Activated CD4-positive, alpha-beta T cell treated with anti-CD3 and anti-CD28 coated beads, Interleukin-2, amount 10 ng/mL, durations not matched to agents 7 days and 5 days (primary cell): ENCODE measurements around the gene DDX23. TPM values are rescaled to one million over a fixed set of nuclear protein-coding genes. Genes with fewer than 3 reads are reported as not detected.

ENCODE experiments used
- CTCF ChIA-PET: fragments of 350-600 bp; sonication (Branson Sonifier 250); formaldehyde crosslinking; loops from one replicate; lab custom pipeline; 2021; ENCODE audit warnings: antibody characterized with exemption; lab: Charles Lee
- POLR2A ChIA-PET: fragments of 350-600 bp; sonication (Branson Sonifier 250); formaldehyde crosslinking; loops from one replicate; lab custom pipeline; 2021; ENCODE audit warnings: antibody characterized with exemption; lab: Charles Lee
- DNase-seq: peaks from one replicate; pipeline ENCODE4 v3.0.0-alpha.2; 2020
- H3K27ac Mint-ChIP-seq: one replicate; pipeline ENCODE4 v1.8.0; 2021; ENCODE audit warnings: mild to moderate bottlenecking, moderate library complexity, mixed read lengths
- H3K27me3 Mint-ChIP-seq: one replicate; pipeline ENCODE4 v1.8.0; 2021; ENCODE audit warnings: mixed read lengths
- H3K36me3 Mint-ChIP-seq: one replicate; pipeline ENCODE4 v1.8.0; 2021; ENCODE audit warnings: low read depth, mixed read lengths
- H3K4me1 Mint-ChIP-seq: one replicate; pipeline ENCODE4 v1.8.0; 2021; ENCODE audit warnings: mixed read lengths
- H3K4me3 Mint-ChIP-seq: one replicate; pipeline ENCODE4 v1.8.0; 2021; ENCODE audit warnings: mild to moderate bottlenecking, moderate library complexity, mixed read lengths
- H3K9me3 Mint-ChIP-seq: one replicate; pipeline ENCODE4 v1.8.0; 2021; ENCODE audit warnings: mixed read lengths
- total RNA-seq, 2 experiments: library from RNA; stranded (reverse); gene quantifications; one replicate each; pipeline ENCODE4 v1.2.3, GENCODE V29; 2021

DDX23 gene
- total RNA-seq, 2 experiments from 2014 or later, result 143 to 144 TPM

GRCh38 chr12:48828841-48829575 is 23.0 kb downstream of the DDX23 start:
- Mint-ChIP-seq H3K36me3 (peaks cover 43% of the 10 kb centered on the region), H3K4me1 (no peaks in the 10 kb centered on the region), H3K27ac (no peak overlapping the region), H3K4me3 (no peak overlapping the region), H3K27me3 (no peaks in the 10 kb centered on the region), H3K9me3 (no peaks in the 10 kb centered on the region)
- ChIA-PET CTCF (interaction anchor here (0.6 to 3.0 kb wide), 7 partner anchors 11 to 71 kb away, joined by 3 to 12 read pairs (median 4); partner anchors contain the start of genes CACNB3 and DDX23), POLR2A (no interaction called here)
- no peak for DNase-seq

DNA sequence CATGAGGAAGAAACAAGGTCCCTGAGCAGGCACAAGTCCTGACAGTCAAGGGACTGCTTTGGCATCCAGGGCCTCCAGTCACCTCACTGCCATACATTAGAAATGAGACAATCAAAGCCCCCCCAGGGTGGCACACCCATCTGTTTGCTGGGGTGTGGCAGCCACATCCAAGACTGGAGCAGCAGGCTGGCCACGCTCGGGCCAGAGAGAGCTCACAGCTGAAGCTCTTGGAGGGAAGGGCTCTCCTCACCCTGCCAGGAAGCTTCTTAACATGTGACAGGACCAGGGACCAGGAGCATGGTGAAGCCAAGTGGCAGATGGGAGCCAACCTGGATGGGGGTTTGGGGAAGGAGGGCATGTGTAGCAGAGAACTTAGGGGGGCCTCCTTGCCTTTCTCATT is 23.7 kb downstream of the DDX23 start:
- no peaks in the 10 kb centered on the region for H3K9me3 Mint-ChIP-seq
- peaks cover 39% of the 10 kb centered on the region for H3K36me3 Mint-ChIP-seq
- POLR2A ChIA-PET, result no interaction called here
- CTCF ChIA-PET, result interaction anchor here (0.9 to 3.0 kb wide), 4 partner anchors 13 to 32 kb away, joined by 3 to 12 read pairs (median 5); partner anchors contain the start of gene DDX23
- H3K4me1 Mint-ChIP-seq, result no peaks in the 10 kb centered on the region
- no peak overlapping the region for H3K4me3 Mint-ChIP-seq
- no peak overlapping the region for H3K27ac Mint-ChIP-seq
- H3K27me3 Mint-ChIP-seq, result no peaks in the 10 kb centered on the region
- DNase-seq, result no peak

GRCh38 chr12:48827513-48828096 is 24.4 kb downstream of the DDX23 start:
- H3K4me3 Mint-ChIP-seq, result no peak overlapping the region
- no peaks in the 10 kb centered on the region for H3K4me1 Mint-ChIP-seq
- POLR2A ChIA-PET, result no interaction called here
- no peak overlapping the region for H3K27ac Mint-ChIP-seq
- H3K27me3 Mint-ChIP-seq, result no peaks in the 10 kb centered on the region
- peaks cover 35% of the 10 kb centered on the region for H3K36me3 Mint-ChIP-seq
- no peaks in the 10 kb centered on the region for H3K9me3 Mint-ChIP-seq
- no peak for DNase-seq
- CTCF ChIA-PET, result interaction anchor here (0.9 to 3.0 kb wide), 6 partner anchors 12 to 220 kb away, joined by 3 to 12 read pairs (median 5); partner anchors contain the start of gene DDX23

DNA sequence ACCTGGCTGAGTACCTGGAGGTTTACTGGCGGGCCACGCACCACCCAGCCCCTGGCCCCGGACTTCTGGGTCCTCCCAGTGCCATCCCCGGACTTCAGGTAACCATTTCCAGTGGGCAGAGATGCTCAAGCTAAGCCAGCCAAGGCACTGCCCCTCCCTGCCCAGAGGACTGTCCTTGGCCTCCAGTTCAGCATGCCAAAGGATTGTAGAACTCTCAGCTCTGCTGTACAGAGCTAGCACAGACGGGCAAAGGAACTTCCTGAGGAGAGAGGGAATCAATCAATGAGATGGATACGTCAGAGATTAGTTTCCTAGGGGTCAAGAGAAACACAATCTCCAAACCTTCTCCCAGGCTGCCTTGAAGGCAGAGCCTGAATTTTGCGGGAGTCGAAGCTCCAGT is 24.9 kb downstream of the DDX23 start:
- Mint-ChIP-seq H3K36me3 (peaks cover 30% of the 10 kb centered on the region), H3K4me3 (no peak overlapping the region), H3K9me3 (no peaks in the 10 kb centered on the region), H3K4me1 (no peaks in the 10 kb centered on the region), H3K27ac (no peak overlapping the region), H3K27me3 (no peaks in the 10 kb centered on the region)
- DNase-seq, result no peak
- ChIA-PET POLR2A (interaction anchor here (0.5 kb wide), 1 partner anchor 19 kb away, joined by 3 read pairs; no protein-coding TSS in a partner anchor), CTCF (interaction anchor here (0.9 to 3.0 kb wide), 5 partner anchors 12 to 221 kb away, joined by 3 to 12 read pairs (median 6); partner anchors contain the start of gene DDX23)

GRCh38 chr12:48826209-48826855 is 25.6 kb downstream of the DDX23 start:
- H3K36me3 Mint-ChIP-seq, result peaks cover 24% of the 10 kb centered on the region
- H3K27me3 Mint-ChIP-seq, result no peaks in the 10 kb centered on the region
- no peaks in the 10 kb centered on the region for H3K4me1 Mint-ChIP-seq
- no peak overlapping the region for H3K4me3 Mint-ChIP-seq
- ChIA-PET CTCF (interaction anchor here (0.9 to 3.0 kb wide), 5 partner anchors 11 to 221 kb away, joined by 3 to 12 read pairs (median 6); partner anchors contain the start of gene DDX23), POLR2A (no interaction called here)
- DNase-seq, result no peak
- H3K27ac Mint-ChIP-seq, result no peak overlapping the region
- H3K9me3 Mint-ChIP-seq, result no peaks in the 10 kb centered on the region

- Mint-ChIP-seq H3K4me1 (no peaks in the 10 kb centered on the region), H3K9me3 (no peaks in the 10 kb centered on the region)
- CTCF ChIA-PET, result interaction anchor here (2.8 kb wide), 1 partner anchor 10 kb away, joined by 20 read pairs; no protein-coding TSS in a partner anchor
Observed at GRCh38 chr12:48824905-48825304, 27.1 kb downstream of the DDX23 start.

GRCh38 chr12:48824112-48824511 is 27.9 kb downstream of the DDX23 start:
- H3K4me1 Mint-ChIP-seq, result peaks cover 1% of the 10 kb centered on the region
- peaks cover 8% of the 10 kb centered on the region for H3K36me3 Mint-ChIP-seq
- no peak overlapping the region for H3K27ac Mint-ChIP-seq
- DNase-seq, result no peak
- peaks cover 4% of the 10 kb centered on the region for H3K27me3 Mint-ChIP-seq
- H3K9me3 Mint-ChIP-seq, result no peaks in the 10 kb centered on the region
- POLR2A ChIA-PET, result no interaction called here
- CTCF ChIA-PET, result interaction anchor here (0.9 to 2.8 kb wide), 5 partner anchors 9 to 29 kb away, joined by 3 to 20 read pairs (median 4); no protein-coding TSS in a partner anchor
- no peak overlapping the region for H3K4me3 Mint-ChIP-seq

More at GRCh38 chr12:48824905-48825304, 27.1 kb downstream of the DDX23 start:
- no peak for DNase-seq
- H3K36me3 Mint-ChIP-seq, result peaks cover 13% of the 10 kb centered on the region
- no peak overlapping the region for H3K27ac Mint-ChIP-seq
- no peaks in the 10 kb centered on the region for H3K27me3 Mint-ChIP-seq
- no peak overlapping the region for H3K4me3 Mint-ChIP-seq
- POLR2A ChIA-PET, result no interaction called here

DNA sequence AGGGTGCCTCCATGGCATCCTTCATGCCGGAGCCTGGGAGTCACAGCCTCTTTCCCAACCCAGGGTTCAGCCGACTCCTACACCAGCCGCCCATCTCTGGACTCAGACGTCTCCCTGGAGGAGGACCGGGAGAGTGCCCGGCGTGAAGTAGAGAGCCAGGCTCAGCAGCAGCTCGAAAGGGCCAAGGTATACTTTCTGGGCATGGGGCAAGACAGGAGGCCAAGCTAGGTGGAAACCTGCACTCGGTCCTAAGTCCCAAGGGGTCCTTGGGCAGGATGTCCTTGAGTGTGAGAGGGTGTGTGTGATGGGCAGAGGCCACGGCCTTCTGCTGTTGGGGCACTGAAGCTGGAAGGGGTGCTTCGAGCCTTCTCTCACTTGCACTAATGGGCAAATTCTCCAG is 28.7 kb downstream of the DDX23 start:
- DNase-seq, result no peak
- CTCF ChIA-PET, result interaction anchor here (0.9 to 2.8 kb wide), 5 partner anchors 9 to 30 kb away, joined by 3 to 20 read pairs (median 4); no protein-coding TSS in a partner anchor
- H3K4me1 Mint-ChIP-seq, result peaks cover 5% of the 10 kb centered on the region
- POLR2A ChIA-PET, result no interaction called here
- no peaks in the 10 kb centered on the region for H3K9me3 Mint-ChIP-seq
- H3K27ac Mint-ChIP-seq, result no peak overlapping the region
- H3K36me3 Mint-ChIP-seq, result peaks cover under 1% of the 10 kb centered on the region
- H3K27me3 Mint-ChIP-seq, result peaks cover 4% of the 10 kb centered on the region
- H3K4me3 Mint-ChIP-seq, result no peak overlapping the region

- Mint-ChIP-seq H3K27me3 (peaks cover 6% of the 10 kb centered on the region), H3K36me3 (no peaks in the 10 kb centered on the region), H3K4me1 (peaks cover 9% of the 10 kb centered on the region), H3K4me3 (no peak overlapping the region), H3K27ac (no peak overlapping the region), H3K9me3 (no peaks in the 10 kb centered on the region)
- ChIA-PET POLR2A (no interaction called here), CTCF (interaction anchor here (0.6 to 2.8 kb wide), 4 partner anchors 8 to 53 kb away, joined by 4 to 20 read pairs (median 6); no protein-coding TSS in a partner anchor)
- DNase-seq, result no peak
Observed at GRCh38 chr12:48822711-48823110, 29.3 kb downstream of the DDX23 start.

DNA sequence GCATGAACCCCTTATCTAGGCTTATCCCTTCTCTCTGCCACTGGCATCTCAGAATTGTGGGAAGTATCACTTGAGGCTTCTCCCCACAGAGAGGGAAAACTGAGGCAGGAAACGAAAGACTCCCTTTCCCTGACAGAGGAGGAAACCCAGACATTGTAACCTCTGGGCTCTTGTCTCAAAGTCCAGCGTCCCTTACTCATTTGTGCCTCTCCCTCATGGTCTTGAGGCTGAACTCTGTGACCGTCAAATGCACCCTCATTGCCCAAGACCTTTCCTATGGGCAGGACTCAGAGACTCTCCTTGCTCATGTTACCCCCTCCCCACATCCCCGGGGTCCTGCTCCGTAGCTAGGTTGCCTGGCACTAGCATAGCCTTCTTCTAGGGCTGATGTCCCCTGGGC is 29.8 kb downstream of the DDX23 start:
- POLR2A ChIA-PET, result no interaction called here
- Mint-ChIP-seq H3K4me3 (no peak overlapping the region), H3K27me3 (peaks cover 11% of the 10 kb centered on the region), H3K9me3 (no peaks in the 10 kb centered on the region), H3K4me1 (peaks cover 15% of the 10 kb centered on the region), H3K36me3 (no peaks in the 10 kb centered on the region), H3K27ac (no peak overlapping the region)
- CTCF ChIA-PET, result interaction anchor here (0.6 to 2.5 kb wide), 2 partner anchors 31 to 53 kb away, joined by 4 to 9 read pairs; no protein-coding TSS in a partner anchor
- DNase-seq, result no peak

DNA sequence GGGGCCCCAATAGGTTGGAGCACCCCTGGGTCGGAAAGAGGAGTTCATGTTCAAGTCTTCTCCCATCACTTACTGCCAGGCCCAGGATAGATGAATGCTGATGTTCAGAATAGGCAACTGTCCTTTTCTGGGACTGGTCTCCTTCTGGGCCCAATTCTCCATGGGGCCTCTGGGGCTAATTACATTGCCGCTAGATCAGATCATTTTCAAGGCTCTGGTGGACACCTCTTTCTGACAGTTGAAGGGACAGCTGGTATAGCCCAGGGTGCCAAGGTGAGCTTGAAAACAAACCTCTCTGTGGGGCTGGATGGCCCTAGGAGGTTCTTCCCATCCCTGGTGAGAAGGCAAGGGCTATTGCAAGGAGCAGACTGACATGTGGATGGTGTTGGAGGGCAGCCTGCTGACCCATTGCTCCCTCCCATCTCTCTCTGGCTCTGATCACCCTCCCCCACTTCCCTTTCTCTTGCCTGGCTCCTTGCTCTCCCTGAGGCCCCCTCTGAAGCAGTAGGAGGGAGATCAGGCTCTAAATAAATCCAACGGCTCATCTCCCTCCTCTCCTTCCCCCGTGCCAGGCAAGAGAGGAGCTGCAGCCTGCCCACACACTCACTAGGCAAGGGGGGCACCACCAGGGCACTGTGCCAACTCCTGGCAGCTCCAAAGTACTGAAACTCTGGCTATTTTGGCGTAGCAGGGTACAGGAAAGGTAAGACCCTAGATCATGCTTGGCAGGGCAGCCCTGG is 31.8 kb downstream of the DDX23 start:
- Mint-ChIP-seq H3K27ac (no peak overlapping the region), H3K27me3 (peaks cover 20% of the 10 kb centered on the region), H3K4me1 (peaks cover 30% of the 10 kb centered on the region), H3K36me3 (no peaks in the 10 kb centered on the region), H3K4me3 (no peak overlapping the region), H3K9me3 (no peaks in the 10 kb centered on the region)
- ChIA-PET POLR2A (no interaction called here), CTCF (interaction anchor here (0.6 to 1.6 kb wide), 4 partner anchors 10 to 113 kb away, joined by 3 read pairs; no protein-coding TSS in a partner anchor)
- no peak for DNase-seq
